HG03354 (cell line): ENCODE data around the gene DLGAP1.

Experiments
- ATAC-seq: cut with Tn5 transposase; IDR thresholded peaks from one replicate; pipeline ENCODE4 v1.9.1; 2021; ENCODE audit warnings: mild to moderate bottlenecking; ENCODE audit not compliant: unreplicated experiment, poor library complexity, severe bottlenecking

Gene DLGAP1

GRCh38 chr18:3972291-3972930 lies 482.7 kb downstream of the DLGAP1 start:
- no peak for ATAC-seq

- ATAC-seq: no peak
Observed at GRCh38 chr18:3970929-3971328, 484.2 kb downstream of the DLGAP1 start.

DNA sequence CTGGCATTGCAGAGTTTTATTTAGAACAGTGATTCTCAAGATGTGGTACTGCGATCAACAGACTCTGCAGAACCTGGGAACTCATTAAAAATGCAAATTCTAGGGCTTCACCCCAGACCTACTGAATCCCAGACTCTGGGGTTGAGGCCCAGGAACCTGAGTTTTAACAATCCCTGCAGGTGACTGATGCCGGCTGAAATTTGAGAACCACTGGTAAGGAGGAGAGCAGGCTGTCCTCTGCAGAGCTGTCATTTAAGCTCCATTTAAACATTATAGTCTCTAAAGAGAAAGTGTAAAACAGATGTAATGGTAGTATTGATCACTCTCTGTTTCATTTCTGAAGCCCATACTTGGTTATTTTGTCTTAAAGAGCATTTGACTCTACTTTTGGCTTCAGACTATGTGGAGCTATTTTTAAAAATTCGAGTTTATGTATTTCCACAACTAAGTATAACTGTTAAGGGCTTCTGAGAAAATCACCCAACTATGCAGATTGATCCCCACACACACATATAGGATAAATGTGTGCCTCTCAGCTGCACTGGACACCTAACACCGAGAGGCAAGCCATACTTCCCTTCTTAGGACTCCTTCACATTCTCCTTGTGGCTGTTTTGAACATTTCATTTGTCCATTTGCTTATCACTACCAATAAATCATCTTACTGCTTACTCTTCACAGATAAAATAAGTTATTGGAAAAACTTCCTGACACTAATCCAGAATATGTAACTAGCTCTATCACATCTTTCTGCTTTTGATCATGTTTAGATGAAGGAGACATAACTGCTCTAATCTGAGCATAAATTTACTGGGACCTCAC lies 487.5 kb downstream of the DLGAP1 start:
- ATAC-seq: no peak

DNA sequence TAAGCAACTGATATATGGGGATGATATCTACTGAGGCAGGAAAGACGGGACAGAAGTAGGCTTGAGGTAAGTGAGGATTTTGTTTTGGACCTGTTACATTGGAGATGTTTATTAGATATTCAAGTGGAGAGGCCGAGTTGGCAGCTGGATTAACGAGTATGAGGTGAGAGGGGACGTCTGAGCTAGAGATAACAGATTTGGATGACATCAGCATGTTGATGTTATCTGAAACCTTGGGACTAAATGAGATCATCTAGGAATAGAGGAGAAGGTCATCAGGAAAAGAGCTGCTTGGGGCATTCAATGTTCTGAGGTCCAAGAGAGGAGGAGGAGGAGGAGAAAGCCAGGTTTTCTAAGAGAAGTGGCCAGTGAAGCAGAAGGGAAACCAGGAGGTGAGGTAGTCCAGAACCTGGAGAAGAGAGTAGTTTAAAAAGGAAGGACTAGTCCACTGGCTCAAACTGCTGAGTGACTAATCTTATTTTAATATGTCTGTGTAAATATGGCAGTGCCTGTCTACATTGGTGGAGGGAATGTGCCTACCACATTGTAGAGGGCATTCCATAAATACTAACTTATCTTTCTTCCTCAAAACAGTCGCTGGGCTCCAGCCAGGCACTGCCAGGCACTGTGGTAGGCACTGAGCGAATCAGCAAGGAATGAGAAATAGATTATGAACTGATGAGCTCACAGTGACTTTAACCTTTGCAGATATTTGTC lies 488.3 kb downstream of the DLGAP1 start:
- ATAC-seq: no peak

DNA sequence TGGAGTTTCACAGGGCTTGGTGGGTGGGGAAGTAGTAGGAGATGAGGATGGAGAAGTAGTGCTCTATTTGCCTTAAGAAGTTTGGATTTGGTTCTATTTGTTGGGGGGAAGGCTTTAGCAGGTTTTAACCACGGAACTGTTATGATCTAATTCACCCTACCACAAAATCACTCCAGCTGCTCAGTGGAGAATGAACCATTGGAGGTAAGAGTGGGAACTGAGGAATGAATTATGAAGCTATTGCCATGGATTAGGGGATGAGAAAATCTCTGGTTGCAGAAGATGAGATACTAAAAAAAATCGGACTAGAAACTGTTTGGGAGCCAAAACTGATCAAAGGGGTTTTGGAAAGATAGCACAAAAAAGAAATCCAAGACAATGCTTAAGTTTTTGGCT lies 488.9 kb downstream of the DLGAP1 start:
- no peak for ATAC-seq

GRCh38 chr18:3960977-3961376 lies 494.1 kb downstream of the DLGAP1 start:
- no peak for ATAC-seq

- ATAC-seq: no peak
Observed at GRCh38 chr18:3960142-3960541, 495.0 kb downstream of the DLGAP1 start.

GRCh38 chr18:3952031-3952430 lies 503.1 kb downstream of the DLGAP1 start:
- ATAC-seq: no peak

- no peak for ATAC-seq
Observed at GRCh38 chr18:3950668-3951404, 504.3 kb downstream of the DLGAP1 start.

GRCh38 chr18:3948958-3949357 lies 506.1 kb downstream of the DLGAP1 start:
- ATAC-seq: no peak

DNA sequence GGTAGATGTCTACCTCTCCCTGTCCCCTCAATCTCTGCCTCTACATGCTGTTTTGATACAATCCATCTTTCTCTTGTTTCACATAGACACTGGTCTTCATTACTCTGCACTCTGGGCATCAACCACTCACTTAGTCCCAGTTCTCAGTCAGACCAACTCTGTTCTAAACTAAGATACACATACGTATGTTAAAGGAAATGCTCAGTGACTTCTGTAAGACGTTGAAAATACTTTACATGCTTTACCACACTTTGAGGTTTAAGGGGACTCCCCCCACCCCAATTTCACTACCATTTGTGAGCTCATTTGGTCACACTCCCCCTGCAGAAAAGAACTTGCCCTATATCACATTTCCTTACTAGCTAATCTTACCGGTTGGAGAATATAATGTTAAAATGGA lies 507.7 kb downstream of the DLGAP1 start:
- no peak for ATAC-seq

GRCh38 chr18:3935305-3935704 lies 519.8 kb downstream of the DLGAP1 start:
- no peak for ATAC-seq

DNA sequence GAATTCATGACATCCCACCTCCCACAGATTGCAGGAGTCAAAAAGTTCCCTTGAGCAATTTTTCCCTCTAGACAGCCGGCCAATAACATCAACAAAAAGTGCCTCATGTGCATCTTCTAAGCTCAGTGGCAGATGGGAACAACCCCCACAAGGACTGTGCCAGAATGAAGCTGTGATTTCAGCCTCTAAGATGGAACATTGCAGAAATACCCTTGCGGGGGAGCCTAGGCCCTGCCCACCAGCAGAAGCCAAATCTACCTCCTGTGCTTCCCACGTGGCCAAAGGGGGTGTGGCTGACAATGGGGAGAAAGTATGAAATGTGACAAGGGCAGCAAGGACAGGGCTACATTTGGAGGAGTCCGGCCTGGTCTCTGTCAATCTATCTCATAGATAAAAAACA lies 522.8 kb downstream of the DLGAP1 start:
- no peak for ATAC-seq

DNA sequence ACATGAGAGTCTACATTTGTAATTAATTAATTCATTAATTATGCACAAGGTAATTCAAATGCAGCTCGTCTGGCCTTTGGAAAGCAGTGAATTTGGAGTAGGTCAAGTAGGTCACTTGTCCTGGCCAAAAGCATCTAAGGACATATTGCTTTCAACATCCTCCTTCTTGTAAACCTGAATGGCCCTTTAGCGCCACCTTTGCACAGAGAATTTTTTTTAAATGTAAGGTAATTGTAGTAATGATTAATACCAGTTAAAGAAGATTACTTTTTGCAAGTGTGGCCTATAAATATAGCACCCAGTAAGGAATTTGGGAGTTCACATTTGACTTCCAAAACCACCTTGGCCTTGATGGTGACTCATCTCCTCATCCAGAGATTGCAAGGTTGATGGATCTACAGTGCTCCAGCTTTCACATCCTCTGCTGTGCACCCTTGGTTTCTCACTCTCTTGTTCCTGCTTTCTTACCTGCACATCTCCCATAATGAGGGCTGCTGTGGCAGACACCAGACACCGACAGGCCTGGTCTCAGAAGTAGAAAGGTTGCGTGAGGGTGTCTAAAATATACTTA lies 523.5 kb downstream of the DLGAP1 start:
- no peak for ATAC-seq

- no peak for ATAC-seq
Observed at GRCh38 chr18:3931013-3931315, 524.1 kb downstream of the DLGAP1 start.

DNA sequence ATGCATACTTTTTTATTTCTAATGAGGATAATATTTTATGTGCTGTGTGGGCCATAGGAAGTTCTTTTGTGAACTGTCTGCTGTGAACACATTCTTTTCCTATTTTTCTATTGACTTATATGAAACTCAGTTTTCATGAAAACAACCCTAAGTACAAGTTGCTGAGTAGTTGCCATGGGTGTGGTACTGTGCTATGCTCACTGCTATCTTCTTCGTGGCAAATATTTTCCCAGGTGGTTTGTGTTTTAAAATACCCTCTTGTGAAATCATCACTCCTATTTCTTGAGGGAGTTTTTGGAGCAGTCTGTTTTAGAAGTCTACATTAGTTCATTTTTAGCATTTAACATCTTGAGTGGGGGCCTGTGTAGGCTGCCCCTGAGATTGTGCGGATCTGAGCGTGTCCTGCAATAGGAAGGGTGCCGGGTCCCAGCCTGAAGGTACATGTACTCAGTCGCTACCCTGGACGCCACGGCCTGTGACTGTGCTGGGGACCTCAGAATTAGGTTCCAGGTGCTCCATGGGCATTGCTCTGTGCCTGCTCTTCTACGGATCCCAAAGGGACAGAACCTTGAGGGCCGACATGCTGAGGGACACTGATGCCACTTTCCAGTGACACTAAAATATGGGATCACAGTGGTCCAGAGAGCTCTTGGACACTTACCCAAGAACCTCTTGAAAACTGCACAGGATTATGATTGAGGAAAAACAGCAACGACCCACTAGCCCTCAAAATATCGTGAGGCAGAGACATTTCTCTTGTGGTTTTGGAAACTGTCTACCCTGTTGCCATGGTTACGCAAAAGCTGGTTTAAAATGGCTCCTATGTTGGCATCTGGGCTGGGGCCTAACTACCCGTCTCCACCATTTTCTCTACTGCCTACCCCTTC lies 524.7 kb downstream of the DLGAP1 start:
- ATAC-seq: no peak

DNA sequence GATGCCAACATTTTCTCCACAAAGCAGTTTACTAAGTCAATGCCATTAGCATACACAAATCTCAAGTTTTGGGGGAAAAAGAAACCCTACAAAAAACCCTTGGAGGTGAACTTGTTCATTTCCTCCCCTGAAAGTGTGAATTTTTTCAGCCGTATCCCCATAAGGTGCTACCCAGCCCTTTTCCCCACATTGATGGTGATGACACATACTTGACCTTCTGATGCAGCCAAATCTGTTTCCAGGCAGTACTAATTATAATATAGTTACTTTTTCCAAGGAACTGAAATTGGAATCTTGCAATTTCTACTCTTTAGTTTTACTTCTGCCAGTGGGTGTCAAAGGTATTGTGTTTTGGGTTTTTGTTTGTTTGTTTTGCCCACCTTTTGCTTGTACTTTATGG lies 530.7 kb downstream of the DLGAP1 start:
- ATAC-seq: no peak

DNA sequence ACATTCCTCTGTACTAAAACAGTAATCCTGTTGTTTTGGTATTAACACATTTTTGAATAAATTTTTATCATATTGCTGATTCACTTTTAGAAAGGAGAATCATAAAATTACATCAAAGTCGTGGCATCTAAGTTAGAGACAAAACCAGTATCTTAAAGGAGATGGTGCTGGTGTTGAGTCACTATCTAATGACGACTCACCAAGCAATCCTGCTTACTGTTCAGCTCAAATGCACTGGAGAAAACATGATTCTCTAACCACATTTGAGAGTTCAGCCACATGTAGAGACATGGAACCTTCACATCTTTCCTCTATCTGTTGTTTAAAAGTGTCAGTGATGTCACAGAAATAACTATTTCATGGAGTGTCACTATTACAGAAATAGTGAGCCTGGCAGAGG lies 531.4 kb downstream of the DLGAP1 start:
- no peak for ATAC-seq

- ATAC-seq: no peak
Observed at GRCh38 chr18:3921826-3922225, 533.3 kb downstream of the DLGAP1 start.
